ENCODE measurements around the gene ZNF592. TPM values are rescaled to one million over a fixed set of nuclear protein-coding genes. Genes with fewer than 3 reads are reported as not detected.

The ZNF592 gene
- total RNA-seq, 1 donor from 2014 or later = 4.9 TPM

- no peak for DNase-seq
These were observed 64.5 kb downstream of the ZNF592 start for GRCh38 chr15:84812842-84813241.

- no peak for DNase-seq
These were observed 65.0 kb downstream of the ZNF592 start for GRCh38 chr15:84813435-84813834.

GRCh38 chr15:84813931-84814330 lies 65.5 kb downstream of the ZNF592 start:
- DNase-seq = no peak

DNA sequence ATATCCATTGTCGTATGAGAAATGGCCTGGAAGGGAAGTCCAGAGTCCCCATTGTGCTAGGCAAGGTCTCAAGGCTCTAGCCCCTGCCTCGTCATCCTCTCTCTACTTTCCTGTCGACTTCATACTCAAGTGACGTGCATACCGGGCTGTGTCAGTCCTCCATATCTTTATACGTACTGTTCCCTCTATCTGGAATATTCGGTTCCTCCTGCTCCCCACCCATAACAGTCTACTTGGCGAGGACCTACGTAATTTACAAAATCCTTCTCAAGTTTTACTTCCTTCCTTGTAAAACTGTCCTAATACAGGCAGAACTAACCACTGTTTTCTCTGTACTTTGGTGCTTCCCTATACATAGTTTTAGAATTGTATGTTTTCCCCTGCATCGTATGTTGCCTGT lies 66.5 kb downstream of the ZNF592 start:
- no peak for DNase-seq

DNA sequence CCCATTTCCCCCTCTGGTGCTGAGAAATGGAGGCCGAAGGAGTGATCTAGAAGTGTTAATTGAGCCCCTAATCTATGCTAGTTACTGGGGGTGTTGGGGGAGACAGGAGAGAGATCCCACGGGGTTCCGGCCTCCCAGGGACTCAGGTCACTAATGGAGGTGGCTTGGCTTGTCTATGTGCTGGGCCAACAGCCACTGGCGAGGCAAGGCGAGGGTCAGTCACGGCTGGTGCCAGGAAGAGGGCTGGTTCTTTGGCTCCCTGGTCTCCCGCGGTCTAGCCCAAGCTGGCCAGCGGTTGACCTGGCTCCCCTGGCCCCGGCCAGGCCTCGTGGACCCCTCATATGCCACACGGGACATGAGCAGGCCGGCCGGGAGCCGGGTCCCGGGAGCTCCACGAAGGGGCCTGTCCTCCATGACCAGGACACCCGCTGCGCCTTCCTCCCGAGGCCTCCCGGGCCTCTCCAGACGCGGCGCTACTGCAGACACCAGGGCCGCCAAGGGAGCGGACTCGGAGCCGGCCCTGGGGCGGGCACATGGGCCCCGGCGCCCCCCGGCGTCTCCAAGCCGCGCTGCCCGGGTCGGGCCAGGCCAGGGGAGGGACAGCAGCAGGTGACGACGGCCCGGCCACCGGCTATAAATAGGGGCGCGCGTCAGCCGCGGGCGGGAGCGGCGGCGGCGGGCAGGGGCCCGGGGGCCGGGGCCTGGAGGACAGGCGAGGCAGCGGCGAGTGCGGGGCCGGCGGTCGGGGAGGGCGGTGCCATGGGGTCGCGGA lies 68.5 kb downstream of the ZNF592 start, which contains the start of gene ALPK3:
ALPK3 (plus strand) TSS at position 663 of the 772 bp plus-strand sequence; CDS start at position 760, 97 bp downstream.
- peak; percentile 87 for DNase-seq

DNA sequence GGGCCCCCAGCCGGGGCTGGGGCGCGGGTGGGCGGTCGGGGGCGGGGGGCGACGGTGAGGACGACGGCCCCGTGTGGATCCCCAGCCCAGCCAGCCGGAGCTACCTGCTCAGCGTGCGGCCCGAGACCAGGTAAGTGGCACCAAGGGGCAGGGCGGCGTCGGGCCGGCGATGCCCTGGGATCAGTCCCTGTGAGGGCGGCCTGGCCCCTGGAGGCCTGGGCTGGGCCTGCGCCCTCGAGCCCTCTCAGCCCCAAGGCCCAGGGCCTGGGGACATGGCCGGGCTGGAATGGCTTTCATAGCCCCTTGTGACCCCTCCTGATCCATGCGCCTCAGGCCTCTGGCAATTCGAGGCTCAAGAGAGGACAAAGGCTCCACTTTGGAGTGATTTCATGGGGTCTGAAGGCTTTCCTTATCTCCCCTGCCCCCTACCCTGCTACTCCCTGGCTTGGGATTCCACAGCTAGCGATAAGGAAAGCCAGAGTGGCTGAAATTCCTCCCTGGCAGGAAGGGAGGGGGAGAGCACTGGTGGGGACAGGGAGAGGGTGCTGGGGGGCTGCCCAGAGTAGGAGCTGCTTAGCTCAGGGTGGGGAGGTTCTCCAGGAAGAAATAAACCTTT lies 69.2 kb downstream of the ZNF592 start:
- peak; percentile 49 for DNase-seq

DNA sequence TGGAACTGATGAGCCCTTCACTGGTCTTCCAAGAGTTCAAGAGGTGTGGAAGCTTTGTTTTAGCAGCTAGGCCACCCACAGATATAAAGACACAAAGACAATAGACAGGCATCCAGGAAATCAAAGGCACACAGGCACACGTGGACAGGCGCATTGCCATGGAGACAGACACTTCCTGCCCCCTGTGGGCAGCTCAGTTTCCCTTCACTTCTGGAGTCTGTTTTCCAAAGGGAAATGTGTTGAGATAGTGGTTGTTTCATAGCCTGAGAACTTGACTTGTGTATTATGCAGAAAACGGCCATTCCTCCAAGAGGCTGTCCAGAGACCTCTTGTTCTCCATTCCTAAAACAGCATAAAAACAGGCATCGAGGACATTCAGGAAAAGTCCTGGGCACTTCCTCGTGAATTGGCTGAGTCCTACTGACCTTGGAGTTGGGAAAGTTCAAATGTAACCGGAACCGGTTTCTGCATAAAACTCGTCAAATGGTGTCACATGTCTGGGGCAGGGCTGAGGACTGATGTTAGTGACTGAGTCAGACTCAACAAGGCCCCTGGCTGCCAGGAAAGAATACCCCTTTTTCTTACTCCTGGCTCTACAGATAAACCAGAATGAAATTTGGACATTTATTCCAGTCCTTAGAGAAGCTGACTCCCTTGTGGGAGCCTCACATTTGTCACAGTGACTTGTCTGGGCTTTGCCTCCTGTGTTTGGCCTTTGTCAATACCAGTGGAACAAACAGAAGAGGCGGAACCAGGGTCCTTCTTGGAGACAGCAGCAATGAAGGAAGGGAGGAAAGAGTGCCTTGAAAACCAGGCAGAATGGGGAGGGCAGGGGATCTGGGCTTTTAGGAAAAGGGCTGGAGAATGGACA lies 70.1 kb downstream of the ZNF592 start:
- DNase-seq = peak; percentile 94

DNA sequence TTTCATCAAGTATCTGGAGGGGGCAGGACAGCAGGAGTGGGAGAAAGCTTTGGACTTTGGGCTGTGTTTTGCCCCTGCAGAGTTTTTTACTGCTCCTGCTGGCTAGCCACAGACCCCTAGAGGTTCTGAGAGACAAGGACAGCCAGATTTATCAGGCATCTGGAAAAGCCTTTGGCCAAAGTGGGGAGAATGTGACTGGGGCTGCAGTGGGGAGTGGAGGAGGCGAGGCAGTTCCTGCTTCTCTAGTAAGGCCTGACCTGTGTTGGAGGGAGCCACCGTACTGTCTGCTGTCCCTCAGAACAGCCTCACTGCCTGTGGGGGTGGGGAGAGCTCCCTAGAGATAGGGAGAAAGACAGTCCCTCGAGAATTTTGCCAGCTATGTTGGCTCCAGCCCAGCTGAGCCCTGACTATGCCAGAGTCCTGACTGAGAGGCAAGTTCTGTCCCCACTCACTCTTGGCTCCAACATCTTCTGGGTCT lies 70.9 kb downstream of the ZNF592 start:
- peak; percentile 40 for DNase-seq

GRCh38 chr15:84819791-84820190 lies 71.4 kb downstream of the ZNF592 start:
- DNase-seq = no peak

DNA sequence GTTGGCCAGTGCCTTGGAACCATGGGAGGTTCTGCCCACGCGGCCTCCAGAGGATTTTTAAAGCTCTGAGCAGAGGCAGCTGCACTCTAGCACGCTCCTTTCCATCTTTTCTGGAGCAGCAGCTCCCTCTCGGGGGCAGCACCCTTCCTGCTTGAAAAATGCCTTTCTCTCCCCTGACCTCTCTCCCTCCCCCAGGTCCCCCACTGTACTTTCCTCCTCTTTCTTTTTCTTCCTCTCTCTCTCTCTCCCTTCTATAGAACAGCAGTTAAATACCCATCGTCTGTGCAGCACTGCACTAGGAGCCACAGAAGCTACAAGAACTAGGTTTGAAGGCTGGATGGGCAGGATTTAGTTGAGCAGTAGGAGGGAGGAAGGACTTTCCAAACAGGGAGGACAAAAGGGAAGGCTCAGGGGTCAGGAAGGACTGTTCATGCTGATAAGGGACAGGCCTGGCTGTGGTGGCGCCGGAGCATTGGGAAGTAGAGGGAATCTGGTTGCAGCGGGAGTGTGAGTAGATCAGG lies 73.2 kb downstream of the ZNF592 start:
- DNase-seq = peak; percentile 49

DNA sequence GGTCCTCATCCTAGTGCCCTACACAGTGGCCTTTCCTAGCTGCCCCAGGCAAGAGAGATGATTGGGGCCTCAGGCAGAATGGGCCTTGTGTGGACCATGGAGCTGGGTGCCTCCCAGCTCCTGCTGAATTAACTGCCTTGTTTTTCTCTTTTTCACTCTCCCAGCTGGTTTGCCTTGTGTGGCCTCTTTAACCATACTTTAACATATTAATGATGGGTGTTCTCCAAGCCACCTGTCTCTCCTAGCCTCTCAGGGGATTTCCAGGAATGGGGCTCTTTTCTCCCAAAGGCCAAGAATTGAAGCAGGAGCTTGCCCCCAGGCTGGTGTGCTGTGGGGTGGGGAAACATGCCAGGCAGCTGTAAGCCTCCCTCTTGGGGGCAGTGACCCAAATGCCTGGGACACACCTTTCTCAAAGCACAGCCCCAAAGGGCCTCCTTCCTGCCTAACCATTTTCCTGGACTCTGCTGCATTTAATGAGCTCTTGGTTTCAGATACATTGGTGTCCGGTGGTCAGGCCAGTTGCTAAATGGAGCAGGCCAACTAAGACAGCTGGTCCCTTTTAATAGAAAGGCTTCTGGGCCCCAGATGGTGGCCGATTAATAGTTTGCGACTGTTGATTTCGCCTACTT lies 74.4 kb downstream of the ZNF592 start:
- DNase-seq = no peak

GRCh38 chr15:84823282-84823878 lies 75.0 kb downstream of the ZNF592 start:
- DNase-seq = no peak

DNA sequence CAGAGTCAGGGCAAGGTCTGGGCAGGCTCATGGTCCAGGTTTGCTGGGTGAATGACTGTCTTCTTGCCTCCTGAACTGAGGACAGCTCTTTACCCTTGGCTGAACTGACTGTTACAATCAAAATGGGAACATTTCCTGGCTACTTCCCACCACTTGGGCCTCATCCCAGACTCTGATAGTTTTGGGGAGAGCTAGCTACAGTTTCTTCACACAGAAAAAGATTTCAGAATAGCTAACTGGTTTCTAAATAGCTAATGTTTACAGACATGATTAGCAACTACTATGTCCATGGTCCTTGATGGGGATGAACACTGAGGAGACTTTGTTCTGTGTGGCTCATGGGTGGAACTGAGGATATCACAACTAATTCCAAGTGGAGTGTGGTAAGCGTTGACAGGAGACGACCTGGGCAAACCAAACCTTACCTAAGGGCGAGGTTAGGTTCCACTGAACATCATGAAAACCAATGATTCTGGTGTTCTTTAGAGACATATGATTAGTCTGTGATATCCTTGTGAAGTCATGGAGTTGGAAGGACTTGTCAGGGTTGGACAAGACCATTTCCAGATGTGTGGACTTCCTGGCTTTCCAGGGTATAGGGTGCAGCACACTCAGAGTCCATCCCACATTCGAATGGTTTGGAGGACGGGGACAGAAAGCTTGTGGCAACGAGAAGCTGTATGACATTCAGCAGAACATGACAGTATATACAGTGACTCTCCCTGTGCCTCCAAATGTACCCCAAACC lies 76.0 kb downstream of the ZNF592 start:
- DNase-seq = no peak

DNA sequence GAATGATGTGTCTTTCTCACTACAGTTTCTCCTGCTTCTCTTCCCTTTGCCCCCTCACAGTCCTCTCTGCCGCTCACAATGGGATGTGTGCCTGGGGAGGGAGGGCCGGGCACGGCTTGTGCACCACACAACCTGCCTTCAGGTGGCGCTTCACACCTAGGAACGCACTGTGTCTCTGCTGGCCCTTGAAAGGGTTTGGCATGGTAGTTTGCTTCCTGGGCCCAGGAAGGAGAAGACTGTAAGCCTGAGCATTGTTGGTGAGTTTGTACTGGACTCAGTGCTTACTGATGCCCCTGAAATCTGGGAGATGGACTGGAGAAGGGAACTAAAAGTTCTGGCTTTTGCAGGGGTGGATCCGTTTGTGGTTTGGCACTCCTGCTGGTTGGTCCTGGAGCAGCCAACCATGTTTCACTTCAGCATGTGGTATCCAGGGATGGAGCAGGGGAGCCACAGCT lies 78.0 kb downstream of the ZNF592 start:
- DNase-seq = peak; percentile 37

- no peak for DNase-seq
These were observed 78.9 kb downstream of the ZNF592 start for GRCh38 chr15:84827246-84827645.

- DNase-seq = no peak
These were observed 79.9 kb downstream of the ZNF592 start for GRCh38 chr15:84828086-84828908.

GRCh38 chr15:84829428-84829827 lies 81.0 kb downstream of the ZNF592 start:
- DNase-seq = no peak

DNA sequence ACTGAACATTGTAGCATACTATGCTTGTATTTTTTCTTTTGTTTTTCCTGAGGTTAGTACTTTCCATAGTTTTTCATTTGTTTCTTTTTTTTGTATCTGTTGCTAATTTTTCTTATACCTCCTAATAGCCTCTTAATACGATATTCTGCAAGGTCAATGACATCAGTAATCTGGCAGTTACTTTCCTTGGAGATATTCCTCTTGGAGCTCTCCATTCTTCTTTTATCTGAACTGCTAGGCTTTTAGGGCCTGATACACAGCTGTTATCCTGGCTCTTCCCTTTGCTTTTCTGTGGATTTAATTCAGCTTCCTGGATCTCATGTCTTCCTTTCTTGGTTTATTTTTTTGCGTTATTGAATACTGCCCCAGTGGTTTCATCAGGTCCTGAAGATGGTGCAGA lies 81.6 kb downstream of the ZNF592 start:
- DNase-seq = no peak

- DNase-seq = no peak
These were observed 82.6 kb downstream of the ZNF592 start for GRCh38 chr15:84831028-84831427.

DNA sequence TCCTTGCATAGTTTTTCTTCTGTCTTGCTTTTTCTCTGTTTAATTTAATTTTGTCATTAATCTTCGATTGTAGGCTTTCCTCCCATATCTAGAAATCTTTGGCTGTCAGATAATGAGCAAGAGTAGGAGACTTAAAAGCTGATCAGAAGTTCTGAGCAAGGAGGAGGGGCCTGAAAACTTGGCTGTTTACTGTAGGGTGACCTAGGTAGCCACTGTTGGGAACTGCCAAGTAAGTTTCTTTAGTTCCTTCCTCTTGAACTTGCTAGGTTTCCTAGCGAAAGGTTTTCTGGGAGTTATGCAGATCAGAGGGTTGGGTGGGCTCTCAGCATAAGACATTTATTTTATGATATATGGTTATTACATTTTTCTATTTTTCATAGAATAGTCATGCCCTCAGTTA lies 83.2 kb downstream of the ZNF592 start:
- DNase-seq = peak; percentile 33
